GM12801 (cell line): ENCODE data around the gene DDX51.

ENCODE experiments used
- TF ChIP-seq, protein P1 (sequence below): IDR thresholded peaks from one replicate; pipeline ENCODE4 v1.5.1; 2011; ENCODE audit warnings: control low read depth; ENCODE audit not compliant: insufficient read length; ENCODE audit errors: extremely low read depth

Gene DDX51

DNA sequence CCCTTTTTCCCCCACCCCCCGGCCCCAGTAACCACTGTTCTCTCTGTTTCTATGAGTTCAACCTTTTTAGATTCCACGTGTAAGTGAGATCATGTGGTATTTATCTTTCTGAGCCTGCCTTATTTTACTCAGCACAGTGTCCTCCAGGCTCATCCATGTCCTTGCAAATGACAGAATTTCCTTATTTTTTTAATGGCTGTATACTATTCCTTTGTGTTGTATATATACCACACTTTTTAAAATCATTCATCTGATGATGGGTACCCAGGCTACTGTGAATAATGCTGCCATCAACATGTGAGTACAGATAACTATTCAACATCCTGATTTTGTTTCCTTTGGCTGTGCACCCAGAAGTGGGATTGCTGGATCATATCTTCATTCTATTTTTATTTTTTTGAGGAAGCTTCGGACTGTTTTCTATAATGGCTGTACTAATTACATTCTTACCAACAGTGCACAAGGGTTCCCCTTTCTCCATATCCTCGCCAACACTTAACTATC lies 54.7 kb downstream of the DDX51 start:
- TF ChIP-seq, protein P1, sequence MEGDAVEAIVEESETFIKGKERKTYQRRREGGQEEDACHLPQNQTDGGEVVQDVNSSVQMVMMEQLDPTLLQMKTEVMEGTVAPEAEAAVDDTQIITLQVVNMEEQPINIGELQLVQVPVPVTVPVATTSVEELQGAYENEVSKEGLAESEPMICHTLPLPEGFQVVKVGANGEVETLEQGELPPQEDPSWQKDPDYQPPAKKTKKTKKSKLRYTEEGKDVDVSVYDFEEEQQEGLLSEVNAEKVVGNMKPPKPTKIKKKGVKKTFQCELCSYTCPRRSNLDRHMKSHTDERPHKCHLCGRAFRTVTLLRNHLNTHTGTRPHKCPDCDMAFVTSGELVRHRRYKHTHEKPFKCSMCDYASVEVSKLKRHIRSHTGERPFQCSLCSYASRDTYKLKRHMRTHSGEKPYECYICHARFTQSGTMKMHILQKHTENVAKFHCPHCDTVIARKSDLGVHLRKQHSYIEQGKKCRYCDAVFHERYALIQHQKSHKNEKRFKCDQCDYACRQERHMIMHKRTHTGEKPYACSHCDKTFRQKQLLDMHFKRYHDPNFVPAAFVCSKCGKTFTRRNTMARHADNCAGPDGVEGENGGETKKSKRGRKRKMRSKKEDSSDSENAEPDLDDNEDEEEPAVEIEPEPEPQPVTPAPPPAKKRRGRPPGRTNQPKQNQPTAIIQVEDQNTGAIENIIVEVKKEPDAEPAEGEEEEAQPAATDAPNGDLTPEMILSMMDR: no peak
